Measurements from ENCODE around the gene MGLL. TPM values are rescaled to one million over a fixed set of nuclear protein-coding genes. Genes with fewer than 3 reads are reported as not detected.

MGLL gene
- total RNA-seq, 2 donors from 2014 or later: 123 to 200 TPM

GRCh38 chr3:127750226-127751031 is 71.9 kb downstream of the MGLL start:
- TF ChIP-seq CTCF (IDR thresholded peaks at IDR 0.05): no peak
- no peak overlapping the region for H3K4me3 ChIP-seq
- no peak for DNase-seq
- H3K27ac ChIP-seq: no peak overlapping the region
- H3K4me1 ChIP-seq: peaks cover 9% of the 10 kb centered on the region
- no peaks in the 10 kb centered on the region for H3K27me3 ChIP-seq
- intact Hi-C loops (cut with DNase I): no loop called here
- H3K9me3 ChIP-seq: no peaks in the 10 kb centered on the region
- H3K36me3 ChIP-seq: no peaks in the 10 kb centered on the region
- H3K9ac ChIP-seq (ENCODE audit: low read depth in 2 of 2, low read length in 2 of 2): no peak overlapping the region

DNA sequence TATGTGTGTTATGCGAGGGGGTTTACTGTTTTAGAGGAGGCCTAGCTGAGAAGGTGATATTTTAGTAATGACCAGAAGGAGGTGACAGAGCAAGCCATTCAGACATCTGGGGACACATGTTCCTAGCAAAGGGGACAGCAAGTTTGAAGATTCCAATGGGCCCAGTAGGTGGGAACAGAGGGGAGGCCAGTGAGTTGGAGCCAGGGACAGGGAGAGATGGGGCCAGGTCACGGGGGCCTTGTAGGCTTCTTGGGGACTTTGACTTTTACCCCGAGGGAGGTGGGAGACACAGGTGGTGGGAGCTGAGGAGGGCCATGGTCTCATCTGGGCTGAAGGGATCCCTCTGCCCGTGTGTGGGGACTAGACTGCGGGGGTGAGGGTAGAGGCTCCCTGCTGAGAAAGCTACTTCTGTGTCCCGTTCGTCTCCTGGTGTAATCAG is 72.5 kb downstream of the MGLL start:
- Histone ChIP-seq H3K27me3 (no peaks in the 10 kb centered on the region), H3K9ac (ENCODE audit: low read depth in 2 of 2, low read length in 2 of 2) (no peak overlapping the region), H3K27ac (no peak overlapping the region), H3K4me3 (no peak overlapping the region), H3K4me1 (peaks cover 9% of the 10 kb centered on the region), H3K36me3 (no peaks in the 10 kb centered on the region), H3K9me3 (no peaks in the 10 kb centered on the region)
- TF ChIP-seq CTCF (IDR thresholded peaks at IDR 0.05): no peak
- intact Hi-C loops (cut with DNase I): loop anchor here (5.0 kb wide), 1 partner anchor 67 kb away; no protein-coding TSS in a partner anchor
- DNase-seq: no peak

DNA sequence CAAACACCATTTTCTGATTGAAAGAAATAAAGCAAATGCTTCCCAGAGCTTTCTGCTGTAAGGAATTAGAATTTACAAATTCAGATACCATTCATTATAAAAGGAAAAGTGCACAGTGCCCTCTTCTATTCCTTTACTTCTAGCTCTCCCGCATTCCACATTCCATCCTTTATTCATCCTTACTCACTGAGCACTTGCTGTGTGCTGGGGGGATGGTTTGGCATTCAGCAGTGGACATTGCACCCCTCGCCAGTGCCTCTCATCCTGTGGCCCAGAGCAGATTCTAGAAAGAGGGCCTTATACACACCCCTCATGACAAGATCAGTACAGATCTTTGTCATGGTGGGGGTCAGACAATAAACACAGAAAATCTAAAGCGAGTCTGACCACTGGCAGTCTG is 73.0 kb downstream of the MGLL start:
- Histone ChIP-seq H3K27ac (peak overlapping the region; percentile 77), H3K9me3 (no peaks in the 10 kb centered on the region), H3K4me3 (no peak overlapping the region), H3K36me3 (no peaks in the 10 kb centered on the region), H3K9ac (ENCODE audit: low read depth in 2 of 2, low read length in 2 of 2) (no peak overlapping the region), H3K4me1 (peaks cover 9% of the 10 kb centered on the region), H3K27me3 (no peaks in the 10 kb centered on the region)
- DNase-seq: no peak
- TF ChIP-seq CTCF (IDR thresholded peaks at IDR 0.05): no peak
- intact Hi-C loops (cut with DNase I): loop anchor here (5.0 kb wide), 1 partner anchor 68 kb away; no protein-coding TSS in a partner anchor

DNA sequence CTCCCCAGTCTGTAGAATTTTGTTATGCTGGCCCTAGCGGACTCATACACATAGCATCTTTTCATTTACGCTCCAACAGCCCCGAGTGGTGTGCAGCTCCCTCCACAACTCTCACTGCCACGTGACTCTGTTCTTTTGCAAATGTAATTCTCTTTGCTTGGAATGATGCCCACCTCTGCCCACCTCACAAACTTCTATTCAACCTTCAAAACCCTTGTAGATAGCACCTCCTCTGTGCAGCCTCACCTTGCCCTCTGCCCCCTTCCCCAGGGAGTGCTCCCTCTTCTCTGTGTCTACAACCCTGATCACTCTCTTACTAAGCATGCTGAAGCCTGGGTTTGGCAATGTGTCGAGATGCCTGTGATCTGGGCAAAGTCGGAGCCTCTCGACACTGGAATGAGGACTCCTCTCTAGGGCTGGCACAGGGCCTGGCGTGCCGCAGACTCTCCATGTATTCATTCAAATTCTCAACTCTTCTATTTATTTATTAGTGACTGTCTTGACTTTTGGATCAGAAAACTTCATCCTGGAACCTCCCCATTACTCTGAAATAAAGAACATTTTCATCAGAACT is 73.5 kb downstream of the MGLL start:
- TF ChIP-seq CTCF (IDR thresholded peaks at IDR 0.05): no peak
- no peak for DNase-seq
- Histone ChIP-seq H3K4me3 (no peak overlapping the region), H3K27ac (peak overlapping the region; percentile 77), H3K4me1 (peaks cover 9% of the 10 kb centered on the region), H3K9me3 (no peaks in the 10 kb centered on the region), H3K36me3 (no peaks in the 10 kb centered on the region), H3K9ac (ENCODE audit: low read depth in 2 of 2, low read length in 2 of 2) (peak overlapping the region in 1 of 2 donors; percentile 49), H3K27me3 (no peaks in the 10 kb centered on the region)
- intact Hi-C loops (cut with DNase I): loop anchor here (5.0 kb wide), 1 partner anchor 68 kb away; no protein-coding TSS in a partner anchor

DNA sequence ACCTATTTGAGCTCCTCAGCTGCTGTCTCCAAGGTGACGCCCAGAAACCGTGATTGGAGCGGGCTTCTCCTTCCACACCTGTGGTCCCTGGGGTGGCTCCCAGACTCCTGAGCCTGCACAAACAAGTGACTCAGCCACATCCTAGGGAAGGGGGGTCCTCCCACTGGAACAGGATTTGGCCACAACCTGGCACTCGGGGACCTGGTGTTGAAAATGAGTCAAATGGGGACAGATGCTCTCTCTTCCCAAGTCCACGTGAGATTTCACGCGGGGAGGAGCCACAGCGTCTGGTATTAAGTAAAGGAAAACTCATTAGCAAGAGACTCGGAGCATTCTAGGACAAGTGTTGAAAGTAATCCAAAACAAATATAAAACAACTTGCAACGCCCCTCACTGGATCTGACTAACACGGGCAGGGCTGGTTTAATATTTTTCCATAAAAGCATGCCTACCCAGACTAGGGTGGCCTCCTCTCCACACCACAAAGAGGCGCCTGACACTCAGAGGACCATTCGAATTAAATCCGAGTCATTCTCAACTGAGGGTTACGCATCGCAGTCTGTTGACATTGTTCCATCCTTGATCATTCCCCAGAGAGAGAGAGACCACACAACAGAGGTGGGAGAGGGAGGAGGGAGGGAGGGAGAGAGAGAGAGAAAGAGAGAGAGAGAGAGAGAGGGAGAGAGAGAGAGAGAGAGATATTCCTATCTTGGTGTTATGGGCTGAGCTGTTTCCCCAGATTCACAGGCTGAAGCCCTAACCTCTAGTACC is 74.4 kb downstream of the MGLL start:
- TF ChIP-seq CTCF (IDR thresholded peaks at IDR 0.05): no peak
- Histone ChIP-seq H3K36me3 (no peaks in the 10 kb centered on the region), H3K27ac (peak overlapping the region; percentile 77), H3K27me3 (no peaks in the 10 kb centered on the region), H3K9ac (ENCODE audit: low read depth in 2 of 2, low read length in 2 of 2) (peak overlapping the region in 1 of 2 donors; percentile 68), H3K4me1 (peaks cover 9% of the 10 kb centered on the region), H3K9me3 (no peaks in the 10 kb centered on the region), H3K4me3 (no peak overlapping the region)
- DNase-seq: peak; percentile 85
- intact Hi-C loops (cut with DNase I): loop anchor here (5.0 kb wide), 1 partner anchor 69 kb away; no protein-coding TSS in a partner anchor
